ENCODE measurements around the gene CACNA2D1. TPM values are rescaled to one million over a fixed set of nuclear protein-coding genes. Genes with fewer than 3 reads are reported as not detected.

Gene CACNA2D1
- total RNA-seq, 1 experiment from 2014 or later: 0.27 TPM

GRCh38 chr7:81983406-81983805, 460.2 kb downstream of the CACNA2D1 start:
- RAD21 ChIA-PET (ENCODE audit: low non-redundant PET in 1 of 2, low total read pairs in 2 of 2, uncharacterized antibody in 2 of 2, unreplicated experiment in 2 of 2): no interaction called here

More at GRCh38 chr7:81983406-81983805, 460.2 kb downstream of the CACNA2D1 start:
- H3K27ac ChIP-seq (ENCODE audit: low read depth, low read length): no peak overlapping the region
- H3K27me3 ChIP-seq (ENCODE audit: insufficient read depth, low read length): no peaks in the 10 kb centered on the region
- H3K79me2 ChIP-seq (ENCODE audit: insufficient read depth, low read length): no peaks in the 10 kb centered on the region
- H3K9ac ChIP-seq (ENCODE audit: low read length): no peak overlapping the region
- no TSS peak for BruUV-seq (replicated peaks)
- ChIA-PET POLR2A (no interaction called here), CTCF (interaction anchor here (1.3 kb wide), 1 partner anchor 14 kb away, joined by 4 read pairs; no protein-coding TSS in a partner anchor)
- H3K36me3 ChIP-seq (ENCODE audit: control insufficient read depth in 1 of 2, insufficient read depth in 2 of 2, low read length in 2 of 2): no peaks in the 10 kb centered on the region
- no peak for ATAC-seq
- H3K4me1 ChIP-seq (ENCODE audit: control insufficient read depth in 1 of 2, insufficient read depth in 2 of 2, low read length in 2 of 2): no peaks in the 10 kb centered on the region
- H3K9me2 ChIP-seq (ENCODE audit: insufficient read depth): no peaks in the 10 kb centered on the region
- no peak for DNase-seq (ENCODE audit: low read depth, low spot score)
- H3K9me3 ChIP-seq (ENCODE audit: control insufficient read depth in 1 of 2, insufficient read depth in 1 of 2, low read depth in 1 of 2, low read length in 2 of 2): no peaks in the 10 kb centered on the region
- intact Hi-C loops (cut with micrococcal nuclease): no loop called here
- H2AFZ ChIP-seq (ENCODE audit: low read depth, low read length, poor library complexity, severe bottlenecking): no peak overlapping the region
- H3K4me2 ChIP-seq (ENCODE audit: low read length): no peak overlapping the region
- H3K4me3 ChIP-seq (replicated peaks in 1 of 2; ENCODE audit: low read depth in 1 of 2, low read length in 2 of 2): no peak overlapping the region
- no peaks in the 10 kb centered on the region for H4K20me1 ChIP-seq (ENCODE audit: insufficient read depth)
- no peak for TF ChIP-seq TCF7L2 (IDR thresholded peaks at IDR 0.05; ENCODE audit: borderline replicate concordance, extremely low read depth, insufficient read depth, insufficient read length)
- no peak for TF ChIP-seq POLR2A (IDR thresholded peaks at IDR 0.05; ENCODE audit: borderline replicate concordance, extremely low read depth, insufficient read depth, insufficient read length)
- TF ChIP-seq CEBPB (IDR thresholded peaks at IDR 0.05; ENCODE audit: low read depth): no peak
- no peak for TF ChIP-seq EZH2phosphoT487 (IDR thresholded peaks at IDR 0.05; ENCODE audit: borderline replicate concordance)
- no peak for TF ChIP-seq SP1 (IDR thresholded peaks at IDR 0.05; ENCODE audit: low read depth)
- TF ChIP-seq EZH2 (IDR thresholded peaks at IDR 0.05): no peak
- no peak for TF ChIP-seq POLR2AphosphoS5 (IDR thresholded peaks at IDR 0.05; ENCODE audit: low read depth, low read length)
- TF ChIP-seq MAX (IDR thresholded peaks at IDR 0.05): no peak
- no peak for TF ChIP-seq ZBTB33 (IDR thresholded peaks at IDR 0.05; ENCODE audit: extremely low read depth, insufficient replicate concordance, low read length)
- TF ChIP-seq CBX3 (IDR thresholded peaks at IDR 0.05; ENCODE audit: low read depth): no peak
- no peak for TF ChIP-seq REST (IDR thresholded peaks at IDR 0.05; ENCODE audit: low read depth)
- TF ChIP-seq ZFX (IDR thresholded peaks at IDR 0.05): no peak
- TF ChIP-seq ATF3 (IDR thresholded peaks at IDR 0.05): no peak
- no peak for TF ChIP-seq RAD21 (IDR thresholded peaks at IDR 0.05; ENCODE audit: low read depth)
- TF ChIP-seq SIN3A (IDR thresholded peaks at IDR 0.05; ENCODE audit: low read depth): no peak
- TF ChIP-seq JUND (IDR thresholded peaks at IDR 0.05): no peak
- no peak for TF ChIP-seq YY1 (IDR thresholded peaks at IDR 0.05; ENCODE audit: extremely low read depth, insufficient replicate concordance, low read depth, low read length)
- TF ChIP-seq ZNF274 (IDR thresholded peaks at IDR 0.05; ENCODE audit: low read depth, low read length): no peak
- TF ChIP-seq FOSL1 (IDR thresholded peaks at IDR 0.05; ENCODE audit: low read depth): no peak
- no peak for TF ChIP-seq ELF1 (IDR thresholded peaks at IDR 0.05; ENCODE audit: borderline replicate concordance, low read depth)

Measured in HCT116 (cell line).